ENCODE results near the gene MRPL57. TPM values are rescaled to one million over a fixed set of nuclear protein-coding genes. Genes with fewer than 3 reads are reported as not detected.
"Not testable (repeated sequence)": the region's sequence is repeated elsewhere in the genome, so short reads cannot be mapped to it uniquely, and the experiment has no call there.

The MRPL57 gene
- total RNA-seq, 1 donor, result 14.6 TPM

GRCh38 chr13:21219036-21219381, 42.6 kb downstream of the MRPL57 start:
- no peak overlapping the region for H3K4me3 ChIP-seq (ENCODE audit: low read depth, low read length)
- no peak for TF ChIP-seq CTCF (IDR thresholded peaks at IDR 0.05; ENCODE audit: insufficient read depth, low read length)
- no peak for DNase-seq (ENCODE audit: low read depth)

GRCh38 chr13:21219716-21220115, 43.3 kb downstream of the MRPL57 start:
- not testable (repeated sequence) for DNase-seq (ENCODE audit: low read depth); H3K4me3 ChIP-seq (ENCODE audit: low read depth, low read length)

DNA sequence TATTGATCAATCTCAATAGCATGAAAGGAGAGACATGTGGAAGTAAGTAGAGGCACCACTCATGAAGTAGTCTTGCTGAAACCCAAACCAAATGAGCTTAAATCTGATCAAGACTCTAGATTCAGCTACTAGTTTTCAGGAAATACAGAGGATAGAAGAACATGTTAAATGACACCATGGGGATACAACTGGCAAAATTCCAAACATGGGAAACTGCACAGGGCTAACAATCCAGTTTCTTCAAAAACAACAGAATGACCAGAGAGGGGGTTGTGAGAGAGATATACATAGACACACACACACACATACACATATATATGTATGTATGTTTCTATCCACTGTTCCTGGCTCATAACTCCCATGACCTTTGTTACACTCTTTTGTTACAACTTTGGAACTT, 44.8 kb downstream of the MRPL57 start:
- DNase-seq (ENCODE audit: low read depth), result no peak
- no peak overlapping the region for H3K4me3 ChIP-seq (ENCODE audit: low read depth, low read length)
- no peak for TF ChIP-seq CTCF (IDR thresholded peaks at IDR 0.05; ENCODE audit: insufficient read depth, low read length)

GRCh38 chr13:21225082-21225481, 48.6 kb downstream of the MRPL57 start:
- DNase-seq (ENCODE audit: low read depth), result no peak

DNA sequence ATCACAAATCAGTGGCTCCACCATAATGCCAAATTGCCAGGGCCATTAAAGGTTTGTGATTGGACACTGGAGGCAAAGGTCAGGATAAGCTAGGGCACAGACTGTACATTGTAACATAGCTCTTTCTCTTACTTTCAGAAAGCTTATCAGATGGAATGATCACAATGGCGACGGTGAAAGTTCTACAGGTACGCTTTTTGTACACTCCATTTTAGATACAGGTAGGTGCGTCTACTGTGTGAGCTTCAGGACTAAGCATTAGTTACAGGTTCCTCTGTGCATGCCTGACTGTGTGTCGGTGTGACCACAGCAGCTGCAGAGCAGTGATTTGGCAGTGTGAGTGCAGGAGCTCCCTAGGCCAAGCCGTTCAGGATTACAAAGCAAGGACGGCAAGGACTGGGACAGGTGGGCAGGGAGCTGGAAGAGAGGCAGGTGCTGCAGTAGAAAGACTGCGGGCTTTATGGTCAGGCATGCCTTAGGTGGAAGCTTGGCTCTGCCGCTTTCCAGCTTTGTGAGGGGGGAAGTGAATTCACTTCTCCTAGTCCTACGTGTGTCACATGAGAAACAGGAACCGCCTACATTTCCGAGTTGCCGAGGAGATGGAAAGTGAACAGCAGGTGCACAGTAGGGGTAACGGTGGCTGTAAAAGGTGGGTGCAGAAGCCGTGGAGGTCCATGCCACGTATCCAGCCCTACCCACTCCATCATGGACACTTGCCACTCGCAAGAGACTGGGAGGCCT, 49.6 kb downstream of the MRPL57 start:
- DNase-seq (ENCODE audit: low read depth), result no peak
- H3K4me3 ChIP-seq (ENCODE audit: low read depth, low read length), result no peak overlapping the region
- no peak for TF ChIP-seq CTCF (IDR thresholded peaks at IDR 0.05; ENCODE audit: insufficient read depth, low read length)

More at GRCh38 chr13:21225082-21225481, 48.6 kb downstream of the MRPL57 start:
- H3K4me3 ChIP-seq (ENCODE audit: low read depth, low read length), result no peak overlapping the region
- no peak for TF ChIP-seq CTCF (IDR thresholded peaks at IDR 0.05; ENCODE audit: insufficient read depth, low read length)

DNA sequence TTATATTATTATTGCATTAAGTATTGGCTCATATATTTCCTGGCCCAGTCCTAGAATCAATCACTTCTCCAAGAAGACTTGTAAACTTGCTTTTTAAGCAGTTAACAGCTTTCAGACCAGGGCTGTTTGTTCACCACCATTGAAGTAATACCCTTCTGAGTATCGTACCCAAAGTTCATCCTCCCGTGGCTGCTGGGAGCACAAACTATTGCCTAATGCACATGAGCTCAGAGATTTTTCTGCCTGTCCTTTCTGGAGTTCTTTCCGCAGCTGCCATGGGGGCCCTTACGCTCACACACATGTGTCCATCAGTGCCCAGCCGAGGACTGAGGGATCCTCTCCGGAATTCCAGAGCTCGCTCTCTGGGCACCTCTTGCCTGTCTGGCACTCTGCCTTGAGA, 51.5 kb downstream of the MRPL57 start:
- H3K4me3 ChIP-seq (ENCODE audit: low read depth, low read length), result no peak overlapping the region
- DNase-seq (ENCODE audit: low read depth), result no peak
- no peak for TF ChIP-seq CTCF (IDR thresholded peaks at IDR 0.05; ENCODE audit: insufficient read depth, low read length)

Small RNA genes lying within 50 kb of the gene (small RNA-seq; reads per million reads assigned to genes)
- not detected for gene AL158032.1
- gene RF00086, result not detected

Other genes with a start within 250 kb of the MRPL57 start
- gene LATS2, start 115.1 kb upstream of the MRPL57 start, total RNA-seq (ENCODE audit: low replicate concordance), result 19.3 and 24.5 TPM in 2 replicates
- 52.9 and 54.9 TPM in 2 replicates for gene SAP18, start 36.5 kb upstream of the MRPL57 start, total RNA-seq (ENCODE audit: low replicate concordance)
- gene SKA3, start 106 bp upstream of the MRPL57 start, total RNA-seq (ENCODE audit: low replicate concordance), result 24.0 and 69.3 TPM in 2 replicates

All from fibroblast of the aortic adventitia (primary cell).